Measurements from ENCODE around the gene DAB2IP.

DNA sequence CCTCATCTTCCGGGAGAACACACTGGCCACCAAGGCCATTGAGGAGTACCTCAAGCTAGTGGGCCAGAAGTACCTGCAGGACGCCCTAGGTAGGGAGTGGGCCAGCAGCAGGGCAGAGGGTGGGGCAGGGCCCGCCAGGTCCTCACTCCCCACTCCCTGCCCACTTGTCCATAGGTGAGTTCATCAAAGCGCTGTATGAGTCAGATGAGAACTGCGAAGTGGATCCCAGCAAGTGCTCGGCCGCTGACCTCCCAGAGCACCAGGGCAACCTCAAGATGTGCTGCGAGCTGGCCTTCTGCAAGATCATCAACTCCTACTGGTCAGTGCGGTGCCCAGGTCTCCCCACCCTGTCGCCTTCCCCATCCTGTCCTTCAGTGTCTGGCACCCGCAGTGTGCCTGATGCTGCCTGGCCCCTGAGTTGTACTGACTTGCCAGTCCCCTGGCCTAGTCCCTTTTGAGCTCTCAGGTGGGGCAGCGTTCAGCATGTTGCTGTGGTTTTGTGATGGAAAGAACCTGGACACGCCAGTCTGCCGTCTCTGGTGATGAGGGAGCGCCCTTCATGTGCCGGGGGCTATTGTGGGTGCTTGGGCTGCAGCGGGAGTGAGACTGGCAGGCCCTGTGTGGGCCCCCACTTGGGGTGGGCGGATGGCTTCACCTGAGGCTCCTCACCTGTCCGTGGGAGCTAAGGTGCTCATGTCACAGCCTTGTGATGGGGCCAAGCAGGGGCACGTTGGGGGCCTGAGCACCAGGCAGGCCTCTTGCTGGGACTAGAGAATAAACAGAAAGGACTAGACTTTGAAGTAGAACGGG, 112.3 kb downstream of the DAB2IP start:
- TF ChIP-seq, protein P1, sequence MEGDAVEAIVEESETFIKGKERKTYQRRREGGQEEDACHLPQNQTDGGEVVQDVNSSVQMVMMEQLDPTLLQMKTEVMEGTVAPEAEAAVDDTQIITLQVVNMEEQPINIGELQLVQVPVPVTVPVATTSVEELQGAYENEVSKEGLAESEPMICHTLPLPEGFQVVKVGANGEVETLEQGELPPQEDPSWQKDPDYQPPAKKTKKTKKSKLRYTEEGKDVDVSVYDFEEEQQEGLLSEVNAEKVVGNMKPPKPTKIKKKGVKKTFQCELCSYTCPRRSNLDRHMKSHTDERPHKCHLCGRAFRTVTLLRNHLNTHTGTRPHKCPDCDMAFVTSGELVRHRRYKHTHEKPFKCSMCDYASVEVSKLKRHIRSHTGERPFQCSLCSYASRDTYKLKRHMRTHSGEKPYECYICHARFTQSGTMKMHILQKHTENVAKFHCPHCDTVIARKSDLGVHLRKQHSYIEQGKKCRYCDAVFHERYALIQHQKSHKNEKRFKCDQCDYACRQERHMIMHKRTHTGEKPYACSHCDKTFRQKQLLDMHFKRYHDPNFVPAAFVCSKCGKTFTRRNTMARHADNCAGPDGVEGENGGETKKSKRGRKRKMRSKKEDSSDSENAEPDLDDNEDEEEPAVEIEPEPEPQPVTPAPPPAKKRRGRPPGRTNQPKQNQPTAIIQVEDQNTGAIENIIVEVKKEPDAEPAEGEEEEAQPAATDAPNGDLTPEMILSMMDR (IDR thresholded peaks at IDR 0.05; ENCODE audit: low read depth, low read length), result no peak
- no peak for TF ChIP-seq EZH2phosphoT487 (IDR thresholded peaks at IDR 0.05; ENCODE audit: low read depth)

All from OCI-LY3 (cell line).